Measurements from ENCODE around the gene SLC38A2. TPM values are rescaled to one million over a fixed set of nuclear protein-coding genes. Genes with fewer than 3 reads are reported as not detected.

Gene SLC38A2
- 100 to 1,000 TPM; 109 to 213 (median 169) TPM for polyA plus RNA-seq (ENCODE audit: insufficient read depth in 1 of 5, insufficient read length in 5 of 5, low replicate concordance in 1 of 5)
- long read RNA-seq, donor 1, full-length matches to known transcripts: 29 of 34 reads
- long read RNA-seq, donor 1, partial matches to known transcripts: 5 of 34 reads
- long read RNA-seq, donor 1, other reads (novel, unspliced or antisense): 0 of 34 reads
- long read RNA-seq, donor 2, full-length matches to known transcripts: 9 of 9 reads
- long read RNA-seq, donor 2, partial matches to known transcripts: 0 of 9 reads
- long read RNA-seq, donor 2, other reads (novel, unspliced or antisense): 0 of 9 reads
- long read RNA-seq, donor 3, full-length matches to known transcripts: 20 of 27 reads
- long read RNA-seq, donor 3, partial matches to known transcripts: 7 of 27 reads
- long read RNA-seq, donor 3, other reads (novel, unspliced or antisense): 0 of 27 reads
- long read RNA-seq, donor 4, full-length matches to known transcripts: 12 of 12 reads
- long read RNA-seq, donor 4, partial matches to known transcripts: 0 of 12 reads
- long read RNA-seq, donor 4, other reads (novel, unspliced or antisense): 0 of 12 reads
- long read RNA-seq, donor 5, full-length matches to known transcripts: 36 of 41 reads
- long read RNA-seq, donor 5, partial matches to known transcripts: 5 of 41 reads
- long read RNA-seq, donor 5, other reads (novel, unspliced or antisense): 0 of 41 reads
- long read RNA-seq, donor 6, full-length matches to known transcripts: 21 of 21 reads
- long read RNA-seq, donor 6, partial matches to known transcripts: 0 of 21 reads
- long read RNA-seq, donor 6, other reads (novel, unspliced or antisense): 0 of 21 reads
- long read RNA-seq, donor 7, full-length matches to known transcripts: 12 of 12 reads
- long read RNA-seq, donor 7, partial matches to known transcripts: 0 of 12 reads
- long read RNA-seq, donor 7, other reads (novel, unspliced or antisense): 0 of 12 reads
- long read RNA-seq, donor 8, full-length matches to known transcripts: 7 of 7 reads
- long read RNA-seq, donor 8, partial matches to known transcripts: 0 of 7 reads
- long read RNA-seq, donor 8, other reads (novel, unspliced or antisense): 0 of 7 reads

- peak; percentile 95 to 96 for DNase-seq
These were observed at the start of gene SLC38A2 for GRCh38 chr12:46372544-46373300. Gene SLC38A2, minus strand, starts transcription at chr12:46372773. Its CDS starts 1,480 bp downstream, at chr12:46371293.

- DNase-seq: no peak
These were observed 47.1 kb upstream of the SLC38A2 start for GRCh38 chr12:46419675-46420074.

DNA sequence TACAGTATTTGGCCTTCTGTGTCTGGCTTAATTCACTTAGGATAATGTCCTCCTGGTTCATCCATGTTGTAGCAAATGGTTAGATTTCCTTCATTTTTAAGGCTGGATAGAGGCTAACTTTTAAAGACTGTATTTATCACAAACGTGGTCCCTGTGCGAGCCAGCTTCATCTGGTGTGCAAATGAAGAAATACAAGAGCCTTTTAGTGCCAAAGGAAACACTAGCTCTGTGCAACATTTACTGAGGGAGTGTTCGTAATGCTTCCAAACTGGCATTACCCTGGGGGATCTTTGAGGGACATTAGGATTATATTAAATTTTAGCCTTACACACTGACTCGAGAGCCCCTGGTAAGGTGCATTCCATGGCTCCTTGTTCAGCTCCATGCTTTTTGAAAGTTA lies 43.0 kb upstream of the SLC38A2 start:
- no peak for DNase-seq

DNA sequence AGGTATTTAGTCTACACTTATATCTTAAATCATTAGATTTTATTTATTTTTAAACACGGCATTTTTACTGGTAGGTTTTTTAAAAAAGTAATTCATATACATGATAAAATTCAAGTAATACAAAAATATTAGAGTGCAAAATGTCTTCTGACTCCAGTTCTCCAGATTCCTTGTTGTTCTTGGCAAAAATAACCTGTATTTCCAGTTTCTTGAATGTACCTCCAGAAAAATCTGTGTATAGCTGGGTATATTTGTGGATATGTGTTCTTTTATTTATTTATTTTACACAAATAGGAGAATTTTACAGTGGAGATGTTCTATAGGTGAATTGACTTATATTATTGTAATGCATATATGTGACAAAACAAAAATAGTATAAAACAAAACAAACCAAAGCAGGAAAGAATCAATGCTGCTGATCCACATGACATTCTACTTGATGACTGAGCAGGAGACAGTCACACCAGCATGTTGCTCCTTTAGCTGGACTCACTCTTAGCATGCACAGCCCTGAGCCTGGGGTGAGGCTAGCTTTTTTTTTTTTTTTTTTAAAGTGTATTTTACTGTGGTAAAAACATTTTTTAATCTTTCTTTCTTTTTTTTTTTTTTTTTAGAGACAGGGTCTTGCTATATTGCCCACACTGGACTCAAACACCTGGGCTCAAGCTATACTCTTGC lies 42.2 kb upstream of the SLC38A2 start:
- DNase-seq: no peak

GRCh38 chr12:46413368-46413767 lies 40.8 kb upstream of the SLC38A2 start:
- no peak for DNase-seq

- no peak for DNase-seq
These were observed 40.3 kb upstream of the SLC38A2 start for GRCh38 chr12:46412857-46413256.

- no peak for DNase-seq
These were observed 37.9 kb upstream of the SLC38A2 start for GRCh38 chr12:46410495-46410894.

GRCh38 chr12:46409974-46410373 lies 37.4 kb upstream of the SLC38A2 start:
- no peak for DNase-seq

DNA sequence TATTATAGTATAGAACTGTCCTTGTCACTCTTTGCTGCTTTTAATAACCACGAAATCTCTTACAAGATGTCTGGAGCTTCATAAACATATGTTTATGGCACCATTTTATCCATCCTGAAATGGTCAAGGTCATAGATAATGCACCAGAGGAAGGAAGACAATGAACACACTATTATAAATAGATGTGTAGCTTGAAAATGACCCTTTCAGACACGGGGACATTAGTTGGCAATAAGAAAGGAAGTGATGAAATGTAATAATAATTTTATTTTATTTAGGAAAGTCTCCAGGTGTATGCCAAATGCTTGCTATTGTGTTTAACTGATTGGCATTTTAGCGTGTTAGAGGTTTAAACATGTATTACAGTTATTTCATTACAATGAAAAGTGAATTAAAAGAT lies 36.8 kb upstream of the SLC38A2 start:
- no peak for DNase-seq

DNA sequence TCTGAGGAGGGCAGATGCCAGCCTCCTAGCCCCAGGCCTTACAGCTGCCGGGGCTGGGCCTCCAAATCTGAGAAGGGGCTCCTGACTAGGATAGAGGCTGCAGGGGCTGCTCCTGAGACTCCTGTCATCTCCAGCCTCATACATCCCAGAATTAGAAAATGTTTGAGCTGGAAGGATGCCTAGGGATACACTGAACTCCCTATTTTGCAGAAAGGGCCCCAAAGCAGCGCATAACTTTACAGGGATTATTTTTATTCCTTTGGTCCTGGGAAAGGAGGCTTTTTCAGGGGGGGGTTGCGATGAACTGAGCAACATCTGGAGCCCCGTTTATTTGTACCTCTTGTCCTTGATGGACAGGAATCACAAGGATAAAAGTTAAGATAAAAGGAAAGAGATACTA lies 35.9 kb upstream of the SLC38A2 start:
- no peak for DNase-seq

- no peak for DNase-seq
These were observed 34.8 kb upstream of the SLC38A2 start for GRCh38 chr12:46407361-46407760.

GRCh38 chr12:46406352-46407027 lies 33.9 kb upstream of the SLC38A2 start:
- DNase-seq: no peak

GRCh38 chr12:46404733-46405132 lies 32.2 kb upstream of the SLC38A2 start:
- DNase-seq: no peak

- DNase-seq: no peak
These were observed 31.7 kb upstream of the SLC38A2 start for GRCh38 chr12:46404225-46404631.

- DNase-seq: no peak
These were observed 31.1 kb upstream of the SLC38A2 start for GRCh38 chr12:46403719-46404070.

- DNase-seq: no peak
These were observed 30.6 kb upstream of the SLC38A2 start for GRCh38 chr12:46402941-46403718.

- no peak for DNase-seq
These were observed 29.9 kb upstream of the SLC38A2 start for GRCh38 chr12:46402451-46402850.

- DNase-seq: no peak
These were observed 29.1 kb upstream of the SLC38A2 start for GRCh38 chr12:46401662-46402061.

- DNase-seq: no peak
These were observed 27.8 kb upstream of the SLC38A2 start for GRCh38 chr12:46400406-46400805.
